GF-D8 (cell line): ENCODE data around the gene TRAF2.

ENCODE experiments used
- DNase-seq: peaks from one replicate; lab custom pipeline; 2025; lab: John Stamatoyannopoulos, UW

Gene TRAF2

DNA sequence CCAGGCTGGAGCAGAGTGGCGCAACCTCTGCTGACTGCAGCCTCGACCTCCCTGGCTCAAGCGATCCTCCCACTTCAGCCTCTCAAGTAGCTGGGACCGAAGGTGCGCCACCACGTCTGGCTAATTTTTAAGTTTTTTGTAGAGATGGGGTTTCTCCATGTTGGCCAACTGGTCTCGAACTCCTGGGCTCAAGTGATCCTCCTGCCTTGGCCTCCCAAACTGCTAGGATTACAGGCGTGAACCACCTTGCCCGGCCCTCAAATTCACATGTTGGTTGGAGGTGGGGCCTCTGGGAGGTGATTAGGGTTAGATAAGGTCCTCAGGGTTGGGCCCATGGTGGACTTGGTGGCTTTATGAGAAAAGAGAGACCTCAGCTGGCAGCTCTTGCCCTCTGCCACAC is 75.8 kb downstream of the TRAF2 start:
- no peak for DNase-seq

DNA sequence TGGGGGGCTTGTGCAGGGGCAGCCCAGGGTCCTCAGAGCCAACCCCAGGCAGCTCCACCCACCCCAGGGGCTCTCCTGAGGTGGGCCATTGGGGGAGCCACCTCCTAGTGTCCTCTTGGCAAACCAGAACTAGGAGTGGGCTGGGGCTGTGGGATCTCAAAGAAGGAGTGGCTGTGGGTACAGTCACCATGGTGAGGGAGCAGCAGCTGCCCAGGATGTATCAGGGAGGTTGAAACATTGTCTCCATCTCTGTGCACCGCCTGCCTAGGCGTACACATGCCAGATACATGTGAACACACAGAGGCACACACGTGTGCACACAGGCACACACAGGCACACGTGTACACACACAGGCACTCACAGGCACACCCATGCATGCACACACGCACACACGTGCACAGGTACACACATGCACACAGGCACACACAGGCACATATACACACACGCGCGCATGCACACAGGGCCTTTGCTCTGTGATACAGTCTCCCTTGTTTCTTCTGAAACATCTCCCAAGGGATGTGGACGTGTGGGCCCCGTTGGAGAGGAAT is 76.5 kb downstream of the TRAF2 start:
- DNase-seq = no peak

DNA sequence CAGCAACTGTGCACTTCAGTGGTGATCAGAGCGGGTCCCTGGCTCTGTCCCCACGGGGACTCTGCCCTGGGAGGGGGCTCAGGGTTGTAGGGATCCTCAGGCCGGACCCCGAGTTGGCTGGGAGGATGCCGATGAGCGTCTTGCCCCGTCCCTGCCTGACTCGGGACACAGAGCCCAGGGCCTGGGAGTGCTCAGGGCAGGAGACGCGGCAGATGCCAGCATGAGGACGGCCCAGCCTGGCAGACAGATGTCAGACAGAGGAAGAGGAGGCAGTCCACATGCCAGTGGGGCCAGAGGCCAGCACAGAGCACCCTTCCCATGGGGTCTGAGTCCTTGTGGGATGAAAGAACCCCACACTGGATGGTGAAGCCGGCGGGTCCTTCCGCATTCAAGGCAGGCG is 77.0 kb downstream of the TRAF2 start:
- no peak for DNase-seq

DNA sequence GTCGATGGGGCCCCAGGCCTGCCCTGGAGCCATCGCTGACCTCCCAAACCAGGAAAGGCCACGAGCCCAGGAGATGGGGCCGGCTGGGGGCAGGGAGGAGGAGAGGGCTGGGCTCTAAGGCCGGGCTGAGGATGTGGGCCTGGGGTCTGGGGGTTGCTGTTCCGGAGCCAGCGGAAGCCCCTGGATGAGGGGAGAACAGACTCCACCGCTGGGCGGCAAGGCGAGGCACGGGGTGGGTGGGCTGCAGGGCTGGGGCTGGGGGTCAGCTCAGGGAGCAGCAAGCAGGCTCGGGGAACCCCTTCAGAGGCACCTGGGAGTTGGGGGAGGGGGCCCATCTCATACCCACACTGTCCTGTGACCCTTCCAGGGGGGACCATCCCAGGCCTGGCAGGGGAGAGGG is 77.4 kb downstream of the TRAF2 start:
- DNase-seq = no peak

DNA sequence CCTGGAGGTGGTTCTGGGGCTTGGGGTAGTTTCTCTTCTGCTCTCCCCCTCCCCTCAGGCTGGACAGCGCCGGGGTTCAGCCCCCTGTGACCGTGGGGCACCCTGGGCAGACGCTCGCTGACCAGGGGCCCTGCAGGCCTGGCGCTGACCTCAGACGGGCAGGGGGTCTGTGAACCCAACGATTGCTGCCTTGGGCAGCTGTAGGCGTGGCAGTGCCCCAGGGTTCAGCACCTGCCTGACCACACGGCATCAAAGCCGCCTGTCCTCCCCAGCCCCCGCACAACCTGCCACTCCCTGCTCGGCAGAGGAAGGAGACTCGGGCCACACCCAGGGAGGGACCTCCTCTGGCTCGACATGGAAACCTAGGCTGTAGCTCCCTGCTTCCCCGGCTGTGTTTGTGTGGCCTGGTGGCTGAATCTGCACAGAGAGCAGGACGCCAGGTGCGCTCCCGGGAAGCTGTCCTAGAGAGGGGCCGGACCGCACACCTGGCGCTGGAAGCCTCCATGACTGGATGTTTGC is 77.9 kb downstream of the TRAF2 start:
- DNase-seq = no peak

DNA sequence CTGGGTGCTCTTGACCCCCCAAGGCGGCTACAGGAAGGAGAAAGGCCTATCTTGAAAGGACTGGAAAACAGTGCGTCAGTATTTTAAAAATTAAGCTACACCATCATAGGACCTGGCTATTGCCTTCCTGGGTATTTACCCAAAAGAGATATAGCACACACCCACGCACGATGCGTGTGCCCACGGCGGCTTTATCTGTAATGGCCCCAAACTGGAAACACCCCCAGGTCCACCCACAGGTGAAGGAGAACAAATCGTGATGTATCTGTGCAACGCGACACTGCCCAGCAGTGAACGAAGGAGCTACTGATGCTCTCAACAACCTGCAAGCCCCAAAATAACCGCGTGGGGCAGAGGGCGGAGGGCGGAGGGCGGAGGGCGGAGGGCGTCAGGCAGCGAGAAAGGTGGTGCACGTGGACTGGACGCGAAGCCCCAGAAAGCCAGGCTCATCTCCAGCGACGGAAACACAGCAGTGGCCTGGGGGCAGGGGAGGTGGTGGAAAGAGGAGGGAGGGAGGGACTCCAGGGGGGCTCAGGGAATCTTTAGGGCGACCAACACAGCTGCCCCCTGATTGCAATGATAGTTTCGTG is 78.6 kb downstream of the TRAF2 start:
- DNase-seq = no peak

DNA sequence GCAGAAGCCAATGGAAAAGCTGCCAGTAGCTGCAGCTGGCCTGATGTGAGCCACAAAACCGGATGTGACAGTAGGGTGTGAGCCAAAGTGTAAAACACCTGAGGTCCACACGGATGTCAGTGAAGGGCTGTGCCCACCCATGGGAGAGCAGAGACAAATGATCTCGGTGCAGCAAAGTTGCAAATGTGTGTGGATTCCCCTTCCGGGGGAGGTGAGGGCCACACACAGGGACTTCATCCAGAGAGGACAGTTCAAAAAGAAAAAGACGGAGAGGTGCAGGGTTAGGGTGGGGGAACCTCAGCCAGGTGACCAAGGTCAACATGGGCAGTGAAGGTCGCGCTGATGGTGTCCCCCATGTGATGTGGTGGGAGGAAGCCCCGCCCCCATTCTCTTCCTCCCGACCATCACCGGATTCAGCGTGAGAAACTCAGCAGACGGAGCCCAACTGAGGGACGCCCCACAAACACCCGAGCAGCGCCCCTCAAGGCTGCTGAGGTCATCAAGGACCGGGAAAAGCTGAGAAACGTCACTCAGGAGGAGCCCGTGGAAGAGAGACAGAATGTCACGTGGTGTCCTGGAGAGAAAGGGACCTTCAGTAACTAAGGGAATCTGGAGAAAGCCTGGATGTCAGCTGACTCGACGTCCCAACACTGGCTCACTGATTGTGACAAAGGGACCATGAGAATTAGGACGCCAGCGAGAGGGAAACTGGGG is 79.6 kb downstream of the TRAF2 start:
- DNase-seq = no peak

DNA sequence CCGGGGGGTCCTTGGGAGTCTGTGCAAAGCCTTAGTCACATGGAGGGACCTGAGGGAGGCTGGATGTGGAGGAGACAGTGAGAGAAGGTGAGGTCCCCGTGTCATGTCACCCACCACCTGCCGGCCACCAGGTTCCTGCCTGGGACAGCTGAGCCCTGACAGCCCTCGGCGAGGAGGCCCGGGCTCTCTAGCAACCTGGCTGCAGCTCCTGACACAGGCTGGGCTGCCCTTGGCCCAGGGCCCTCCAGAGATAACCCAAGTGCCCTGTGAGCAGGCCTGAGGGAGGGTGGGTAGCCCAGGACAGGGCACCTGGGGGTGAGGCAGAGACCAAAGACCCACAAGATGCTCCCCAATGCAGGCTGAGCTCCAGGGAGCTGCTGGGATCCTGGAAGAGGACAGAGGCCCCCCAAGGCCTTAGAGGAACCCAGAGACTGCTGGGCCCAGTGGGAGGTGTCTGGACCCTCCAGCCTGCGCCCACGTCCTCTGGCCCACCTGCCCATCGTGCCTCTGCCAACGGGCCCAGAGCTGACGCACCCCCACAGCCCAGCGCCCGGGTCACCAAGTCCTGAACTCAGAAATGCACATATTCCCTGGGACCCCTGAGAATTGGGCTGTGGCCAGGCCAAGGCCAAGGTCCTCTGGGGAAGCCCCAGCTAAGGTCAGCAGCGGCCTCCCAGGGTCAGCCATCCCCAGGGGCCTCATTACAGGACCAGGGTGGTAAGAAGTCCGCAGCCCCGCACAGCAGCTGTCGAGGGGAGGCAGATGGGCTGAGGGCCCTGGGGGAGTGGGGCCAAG is 82.2 kb downstream of the TRAF2 start:
- DNase-seq = no peak

DNA sequence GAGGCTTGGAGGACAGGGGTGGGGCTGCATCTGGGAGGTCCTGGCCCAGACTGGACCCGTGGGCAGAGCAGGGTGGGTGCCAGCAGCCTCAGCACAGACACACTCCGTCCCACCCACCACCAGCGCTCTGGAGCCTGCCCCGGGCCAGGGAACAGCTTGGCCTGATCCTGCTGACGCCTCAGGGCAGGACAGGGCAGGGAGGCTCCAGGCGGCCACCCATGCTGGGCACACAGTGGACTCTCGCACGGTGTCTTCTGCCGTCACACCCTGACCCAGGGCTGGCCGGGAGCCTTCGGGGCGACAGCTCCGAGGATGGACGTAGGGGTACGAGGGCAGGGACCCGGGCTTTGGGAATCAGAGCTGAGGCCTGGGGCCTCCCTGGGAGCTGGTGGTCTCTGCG is 82.8 kb downstream of the TRAF2 start:
- no peak for DNase-seq

DNA sequence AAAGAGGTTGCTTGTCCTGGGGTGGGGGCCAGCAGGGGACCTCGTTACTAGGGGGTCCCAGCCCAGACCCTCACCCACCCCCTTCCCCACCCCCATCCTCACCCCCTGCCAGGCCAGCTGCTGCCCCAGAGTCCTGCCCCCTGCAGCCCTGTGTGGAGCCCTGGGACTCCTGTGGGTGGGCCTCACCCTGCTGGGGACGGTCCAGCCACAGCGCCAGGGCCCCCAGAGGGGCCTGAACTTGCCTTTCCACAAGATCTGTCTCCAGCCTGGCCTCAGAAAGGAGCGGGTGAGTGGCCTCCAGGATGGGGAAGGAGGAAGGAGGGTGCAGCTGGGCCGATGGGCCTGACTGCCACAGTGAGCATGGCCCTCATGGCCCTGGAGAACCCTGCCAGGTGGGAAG is 83.5 kb downstream of the TRAF2 start:
- no peak for DNase-seq

DNA sequence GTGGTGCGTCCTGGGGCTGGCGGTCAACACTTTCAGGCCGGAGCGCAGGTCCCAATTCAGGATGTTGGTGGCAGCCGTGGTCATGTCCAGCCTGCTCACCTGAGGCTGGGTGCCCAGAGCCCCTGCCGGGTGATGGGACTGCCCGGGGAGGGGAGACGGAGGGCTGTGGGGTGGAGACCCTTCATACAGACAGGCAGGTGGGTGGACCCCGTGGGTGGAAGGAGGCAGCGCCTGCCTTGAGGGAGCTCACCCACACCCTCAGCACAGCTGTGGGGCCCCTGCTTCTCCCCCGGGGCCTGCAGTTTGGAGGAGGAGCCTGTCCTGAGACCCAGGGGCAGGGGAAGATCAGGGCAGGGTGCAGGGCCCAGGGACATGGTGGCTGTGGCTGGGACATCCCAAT is 84.0 kb downstream of the TRAF2 start:
- no peak for DNase-seq

DNA sequence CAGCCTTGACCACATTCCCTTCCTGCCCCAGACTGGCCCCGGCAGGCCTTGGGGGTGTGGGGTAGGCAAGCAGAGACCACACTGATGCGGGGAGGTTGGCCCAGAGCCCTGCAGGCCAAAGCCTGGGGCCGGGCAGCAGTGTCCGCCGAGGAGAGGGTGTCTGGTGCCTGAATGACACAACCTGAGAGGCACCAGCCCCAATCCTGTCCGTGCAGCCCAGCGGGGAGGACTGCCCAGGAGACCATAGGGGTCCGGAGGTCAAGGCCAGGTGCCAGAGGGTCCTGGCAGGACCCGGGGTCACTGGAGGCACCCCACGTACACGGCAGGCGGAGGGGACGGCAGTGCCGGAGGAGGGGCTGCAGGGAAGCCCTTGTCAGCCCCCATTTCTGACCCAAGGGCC is 85.4 kb downstream of the TRAF2 start:
- DNase-seq = no peak

DNA sequence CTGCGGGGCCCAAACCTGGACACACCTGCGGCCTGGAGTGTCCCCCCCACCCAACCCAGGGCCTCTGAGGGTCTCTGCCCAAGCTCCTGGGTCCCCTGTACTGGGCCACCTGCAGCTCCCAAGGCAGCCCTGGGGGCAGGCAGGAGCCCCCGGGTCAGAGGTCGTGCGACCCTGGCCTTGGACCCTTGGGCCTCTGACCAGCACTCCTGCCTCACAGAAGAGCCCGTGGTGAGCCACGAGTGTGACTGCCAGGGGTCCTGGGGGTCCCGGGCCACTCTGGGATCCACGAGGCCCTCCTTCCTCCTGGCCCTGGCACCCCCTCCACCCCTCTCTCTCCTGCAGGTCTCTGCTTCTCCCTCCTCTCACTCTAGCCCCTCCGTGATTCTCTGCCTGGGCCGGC is 86.0 kb downstream of the TRAF2 start:
- no peak for DNase-seq

DNA sequence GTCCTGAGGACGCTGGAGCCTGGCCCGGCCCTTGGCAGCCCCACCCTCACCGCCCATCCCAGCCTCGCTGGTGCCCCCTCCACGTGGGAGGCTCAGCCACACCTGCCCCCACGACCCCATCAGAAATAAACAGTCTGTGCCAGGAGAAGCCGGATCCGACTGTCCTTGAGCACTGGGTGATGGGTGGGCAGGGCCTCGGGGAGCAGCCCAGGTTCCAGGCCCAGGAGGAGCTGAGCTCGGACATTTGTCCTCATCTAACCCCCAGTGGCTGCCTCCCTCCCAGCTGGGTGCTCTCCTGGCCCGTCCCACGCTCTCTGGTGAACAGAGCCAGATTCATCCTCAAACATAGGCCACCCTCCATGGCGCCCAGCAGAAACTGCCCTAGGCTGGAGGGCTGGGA is 86.4 kb downstream of the TRAF2 start:
- DNase-seq = no peak

DNA sequence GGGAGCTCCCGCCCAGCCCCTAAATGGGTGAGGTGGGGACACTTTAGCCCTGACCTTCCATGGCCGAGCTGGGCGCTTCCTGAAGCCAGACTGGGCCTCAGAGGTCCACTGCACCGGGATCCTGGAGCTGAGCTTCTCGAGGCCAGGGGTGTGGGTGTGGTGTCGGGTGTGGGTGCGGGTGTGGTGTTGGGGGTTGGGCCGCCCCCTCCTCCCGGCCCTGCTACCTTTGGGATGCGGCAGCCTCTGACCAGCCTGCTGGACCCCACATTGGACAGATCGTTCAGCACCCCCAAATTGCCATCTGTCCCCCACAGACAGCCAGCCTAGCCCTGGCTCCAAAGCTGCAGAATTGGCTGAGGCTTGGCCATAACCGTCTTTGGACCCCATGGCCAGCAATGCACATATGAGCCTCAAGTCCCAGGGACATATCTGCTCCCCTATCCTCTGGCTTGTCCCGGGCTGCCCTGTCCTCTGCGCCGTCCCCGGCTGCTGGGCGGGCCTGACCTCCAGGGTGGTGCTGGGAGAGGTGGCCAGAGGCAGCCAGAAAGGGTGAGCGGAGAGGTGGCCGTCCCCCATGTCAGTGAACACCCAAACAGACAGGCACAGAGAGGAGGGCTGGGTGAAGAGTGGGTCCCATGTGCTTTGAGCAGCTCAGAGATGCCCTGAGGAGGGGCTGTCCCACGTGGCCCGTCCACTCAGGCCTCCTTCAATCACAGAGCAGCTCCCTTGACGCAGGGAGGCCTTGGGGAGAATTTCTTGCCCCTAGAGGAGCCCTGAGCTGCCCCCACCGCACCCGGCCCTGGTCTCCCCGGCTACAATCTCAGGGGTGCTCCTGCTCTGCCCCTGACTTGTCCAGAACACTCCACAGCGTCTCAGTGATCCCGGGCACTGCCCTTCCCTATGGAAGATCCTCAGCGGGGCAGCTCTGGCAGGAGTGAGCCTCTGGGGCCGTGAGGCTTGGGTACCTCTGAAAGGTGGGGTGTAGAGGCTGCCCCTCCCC is 87.6 kb downstream of the TRAF2 start:
- no peak for DNase-seq

DNA sequence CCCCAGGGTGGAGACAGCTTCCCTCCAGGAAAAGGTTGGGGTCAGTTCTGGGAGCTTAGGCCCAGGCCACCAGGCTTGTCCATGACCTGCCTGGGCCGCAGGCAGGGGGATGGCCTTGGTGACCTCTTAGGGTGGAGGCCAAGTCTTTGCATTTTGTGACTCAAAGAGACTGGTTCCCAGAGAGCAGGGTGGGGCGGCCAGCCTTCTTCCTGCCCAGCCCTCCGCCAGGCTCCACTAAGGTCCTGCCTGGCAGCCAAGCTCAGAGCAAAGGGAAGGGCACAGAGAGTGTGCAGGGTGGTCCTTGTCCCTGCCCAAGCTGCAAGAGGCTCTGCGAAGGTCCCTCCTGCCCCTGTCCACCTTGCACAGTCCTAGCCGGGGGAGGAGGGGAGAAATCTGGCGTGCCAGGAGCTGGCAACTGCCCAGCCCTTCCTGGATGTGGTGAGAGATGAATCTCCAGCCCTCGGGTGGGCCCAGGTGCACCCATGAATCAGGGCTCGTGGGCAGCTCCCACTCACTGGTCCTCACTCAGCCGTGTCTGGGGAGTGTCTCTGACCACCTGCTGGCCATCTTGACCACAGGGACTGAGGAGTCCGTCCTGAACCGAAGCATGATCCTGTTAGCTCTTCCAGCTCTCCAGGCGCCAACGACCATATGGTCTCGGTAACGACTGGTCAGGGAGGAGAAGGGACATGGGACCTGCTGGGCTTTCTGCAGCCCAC is 88.7 kb downstream of the TRAF2 start:
- DNase-seq = no peak

DNA sequence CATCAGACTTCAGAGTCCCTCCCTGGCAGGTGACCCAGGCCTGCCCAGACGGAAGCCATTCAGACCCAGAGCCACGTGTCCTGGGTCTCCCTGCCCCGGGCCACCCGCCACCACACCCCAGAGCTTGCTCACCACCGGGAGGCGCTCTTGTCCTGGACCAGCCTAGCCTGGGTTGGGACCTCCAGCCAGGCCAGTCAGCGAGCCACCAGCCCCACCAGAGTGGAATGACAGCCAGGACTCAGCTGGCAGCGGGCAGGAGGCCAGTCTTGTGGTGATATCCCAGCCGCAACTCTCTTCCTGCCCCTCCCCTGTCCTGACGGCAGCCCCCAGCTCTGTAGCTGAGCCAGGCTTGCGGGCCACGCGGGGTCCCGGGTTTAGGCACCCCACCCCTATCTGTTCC is 89.3 kb downstream of the TRAF2 start:
- peak; percentile 7 for DNase-seq
